ENCODE data around the gene PTGES3.
"Not testable (repeated sequence)": the region's sequence is repeated elsewhere in the genome, so short reads cannot be mapped to it uniquely, and the experiment has no call there.

The PTGES3 gene, protein sequence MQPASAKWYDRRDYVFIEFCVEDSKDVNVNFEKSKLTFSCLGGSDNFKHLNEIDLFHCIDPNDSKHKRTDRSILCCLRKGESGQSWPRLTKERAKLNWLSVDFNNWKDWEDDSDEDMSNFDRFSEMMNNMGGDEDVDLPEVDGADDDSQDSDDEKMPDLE

DNA sequence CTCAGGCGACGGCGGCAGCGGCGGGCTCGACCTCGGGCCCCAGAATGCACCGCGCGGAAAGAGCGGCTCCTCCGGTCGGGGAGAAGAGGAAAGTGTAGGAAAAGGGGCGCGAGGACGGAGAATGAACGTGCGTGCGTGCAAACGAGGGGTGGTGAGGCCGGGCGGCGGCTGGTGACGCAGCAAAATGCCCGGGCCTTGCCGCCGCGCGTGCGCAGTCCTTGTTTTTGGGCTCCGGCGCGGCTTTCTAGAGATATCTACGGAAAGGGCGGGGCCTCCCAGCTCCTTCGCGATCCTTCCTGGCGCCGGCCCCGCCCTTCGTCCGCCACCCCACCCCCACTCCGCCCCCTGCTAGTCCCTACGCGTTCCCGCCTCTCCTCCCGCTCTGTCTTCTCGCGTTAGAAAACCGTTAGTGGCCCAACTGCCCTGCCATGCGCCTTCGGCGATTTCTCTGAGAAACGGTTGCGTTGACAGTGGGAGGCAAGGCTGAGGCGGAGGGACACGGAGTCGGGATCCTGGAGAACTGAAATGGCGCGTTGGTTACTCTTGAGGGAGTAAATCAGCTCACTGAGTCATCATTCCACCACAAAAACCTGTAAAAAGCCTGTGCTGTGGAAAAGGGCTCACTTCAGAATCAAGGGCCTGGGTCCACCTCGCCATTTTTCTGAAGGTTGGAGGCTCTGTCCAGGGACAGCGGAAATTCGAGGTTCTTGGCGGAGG lies at the start of gene PTGES3:
Gene PTGES3 (minus strand): TSS at position 156 of the 717 bp plus-strand sequence. CDS start 285 bp downstream, outside the sequence.
- peak; percentile 98 for DNase-seq (ENCODE audit: low read depth)

DNA sequence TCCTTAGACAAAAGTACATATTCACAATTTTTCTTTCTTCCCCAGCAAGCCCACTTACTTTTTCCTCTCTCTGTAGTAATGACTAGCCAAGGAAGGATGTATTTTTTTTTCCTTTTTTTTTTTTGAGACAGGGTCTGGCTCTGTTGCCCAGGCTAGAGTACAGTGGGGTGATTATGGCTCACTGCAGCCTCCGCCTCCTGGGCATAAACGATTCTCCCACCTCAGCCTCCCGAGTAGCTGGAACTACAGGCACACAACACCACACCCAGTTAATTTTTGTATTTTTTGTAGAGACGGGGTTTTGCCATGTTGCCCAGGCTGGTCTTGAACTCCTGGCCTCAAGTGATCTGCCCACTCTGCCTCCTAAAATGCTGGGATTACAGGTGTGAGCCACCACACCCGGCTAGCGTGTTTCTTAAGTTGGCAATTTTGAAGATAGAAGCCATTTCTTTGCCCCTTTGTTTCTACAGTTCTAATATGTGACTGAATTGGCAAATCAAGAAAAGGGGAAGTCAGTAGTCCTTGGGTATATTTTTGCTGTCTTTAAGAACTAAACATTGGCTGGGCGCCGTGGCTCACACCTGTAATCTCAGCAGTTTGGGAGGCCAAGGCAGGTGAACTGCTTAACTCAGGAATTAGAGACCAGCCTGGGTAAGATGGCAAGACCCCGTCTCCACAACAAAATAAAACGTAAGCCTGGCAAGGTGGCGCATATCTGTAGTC lies 40.2 kb upstream of the PTGES3 start:
- no peak for DNase-seq (ENCODE audit: low read depth)

DNA sequence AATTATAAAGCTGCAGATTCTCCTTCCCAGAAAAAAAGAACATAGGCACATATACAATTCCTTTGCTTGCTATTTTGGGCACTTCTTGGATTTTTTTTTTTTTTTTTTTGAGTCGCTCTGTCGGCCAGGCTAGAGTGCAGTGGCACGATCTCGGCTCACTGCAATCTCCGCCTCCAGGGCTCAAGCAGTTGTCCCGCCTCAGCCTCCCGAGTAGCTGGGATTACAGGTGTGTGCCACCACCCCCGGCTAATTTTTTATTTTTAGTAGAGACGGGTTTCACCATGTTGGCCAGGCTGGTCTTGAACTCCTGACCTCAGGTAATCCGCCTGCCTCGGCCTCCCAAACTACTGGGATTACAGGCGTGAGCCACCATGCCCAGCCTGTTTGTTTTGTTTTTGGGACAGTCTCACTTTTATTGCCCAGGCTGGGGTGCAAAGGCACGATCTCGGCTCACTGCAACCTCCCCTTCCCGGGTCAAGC lies 38.2 kb upstream of the PTGES3 start:
- not testable (repeated sequence) for DNase-seq (ENCODE audit: low read depth)

DNA sequence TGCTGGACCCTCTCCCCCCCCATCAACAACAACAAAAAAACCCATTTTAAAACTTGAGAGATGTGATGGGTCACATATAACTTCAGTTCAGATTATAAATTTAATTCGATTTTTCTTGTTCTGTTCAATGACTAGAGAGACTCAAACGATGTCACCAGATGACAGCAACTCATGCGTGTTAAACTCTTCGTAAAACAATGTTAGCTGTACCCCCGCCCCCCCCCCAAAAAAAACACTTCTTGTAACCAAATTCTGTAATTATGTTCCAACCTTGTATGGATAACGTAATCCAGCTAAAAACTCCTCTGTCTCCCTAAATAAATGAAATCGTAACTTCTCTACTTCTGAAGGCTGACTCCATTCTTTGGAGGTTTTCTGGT lies 37.6 kb upstream of the PTGES3 start:
- no peak for DNase-seq (ENCODE audit: low read depth)

DNA sequence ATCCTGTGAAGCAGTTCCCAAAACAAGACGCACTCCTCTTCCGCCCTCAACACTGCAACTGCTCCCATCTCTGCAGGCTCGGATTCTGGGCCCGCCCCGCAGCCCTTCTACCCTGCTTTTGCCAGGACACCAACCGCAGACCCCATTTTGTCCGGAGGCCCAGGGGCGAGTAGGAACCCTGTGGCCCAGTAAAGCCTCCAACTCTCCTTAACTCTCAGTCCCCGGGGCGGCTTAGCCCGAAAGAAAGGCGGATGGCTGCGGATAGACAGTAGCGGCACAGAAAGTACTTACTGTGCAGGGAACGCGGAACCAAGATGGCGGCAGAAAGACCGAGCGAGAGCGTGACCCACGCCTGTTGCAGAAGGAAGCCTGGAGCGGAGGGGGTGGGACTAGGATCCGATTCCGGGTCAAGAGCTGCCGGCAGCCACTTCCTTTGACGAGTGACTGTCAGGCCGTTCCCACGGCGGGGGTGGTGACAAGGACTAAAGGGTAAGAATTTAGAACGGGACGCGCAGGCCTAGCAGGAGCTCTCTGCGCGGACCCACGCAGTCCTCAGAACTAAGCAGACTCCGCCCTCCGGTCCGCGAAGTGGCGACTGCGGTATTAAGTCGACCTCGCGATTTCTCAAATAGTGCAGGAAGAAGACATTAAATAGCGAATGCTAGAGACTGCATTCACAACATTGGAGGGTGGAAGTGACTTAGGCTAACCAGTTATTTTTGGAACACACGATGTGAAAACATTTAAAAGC lies 37.1 kb upstream of the PTGES3 start, which contains the start of gene NACA:
Gene NACA (minus strand): TSS at position 328 of the 751 bp plus-strand sequence. CDS start 778 bp downstream, outside the sequence.
- DNase-seq (ENCODE audit: low read depth) = peak; percentile 99

DNA sequence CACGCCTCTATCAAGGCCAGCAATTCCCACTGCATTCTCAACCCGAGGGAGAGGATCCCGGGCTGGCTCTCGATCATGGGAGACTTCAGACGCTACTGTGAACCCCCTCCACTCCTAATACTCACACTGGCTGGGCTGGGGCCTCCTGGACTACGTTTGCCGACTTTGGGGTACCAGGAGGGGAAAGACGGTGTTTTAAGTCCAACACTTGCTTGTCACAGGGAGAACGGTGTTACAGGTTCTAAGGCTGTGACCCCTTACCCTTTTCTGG lies 36.6 kb upstream of the PTGES3 start:
- DNase-seq (ENCODE audit: low read depth) = no peak

DNA sequence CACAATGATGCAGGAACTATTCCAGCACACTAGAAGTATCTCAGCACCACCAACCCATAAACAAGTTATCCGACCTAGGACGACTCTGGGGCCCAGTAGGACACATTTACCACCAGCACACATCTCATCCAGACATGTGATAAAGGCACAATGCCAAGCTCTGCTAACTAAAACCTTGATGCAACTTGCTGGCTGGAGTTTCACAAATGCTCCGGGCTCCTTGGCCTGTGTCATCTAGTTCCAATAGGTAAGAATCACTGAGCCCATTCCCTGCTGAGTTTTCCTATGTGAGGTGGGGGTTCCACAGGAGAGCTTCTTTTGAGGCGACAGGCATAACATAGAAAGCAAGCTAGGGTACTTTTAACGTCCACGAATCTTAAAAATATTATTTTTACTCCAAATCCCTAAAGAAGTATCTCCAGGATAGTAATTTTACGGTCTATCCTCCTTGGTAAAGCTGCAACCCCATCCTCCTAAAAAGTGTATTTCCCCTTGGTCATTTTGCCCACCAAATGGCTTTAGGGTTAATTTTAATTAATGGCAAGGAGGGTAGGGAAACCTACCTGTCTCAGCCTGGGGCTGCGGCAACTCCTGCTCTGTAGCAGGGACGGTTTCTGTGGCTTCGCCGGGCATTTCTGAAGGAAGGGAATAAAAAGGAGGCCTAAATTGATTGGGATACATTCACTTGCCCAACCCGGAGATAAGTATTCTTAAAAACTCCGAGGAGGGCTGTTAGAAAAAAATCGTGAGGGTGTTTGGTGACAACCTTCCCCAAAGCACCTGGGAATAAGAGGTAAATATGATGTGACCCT lies 36.0 kb upstream of the PTGES3 start:
- peak; percentile 90 for DNase-seq (ENCODE audit: low read depth)

DNA sequence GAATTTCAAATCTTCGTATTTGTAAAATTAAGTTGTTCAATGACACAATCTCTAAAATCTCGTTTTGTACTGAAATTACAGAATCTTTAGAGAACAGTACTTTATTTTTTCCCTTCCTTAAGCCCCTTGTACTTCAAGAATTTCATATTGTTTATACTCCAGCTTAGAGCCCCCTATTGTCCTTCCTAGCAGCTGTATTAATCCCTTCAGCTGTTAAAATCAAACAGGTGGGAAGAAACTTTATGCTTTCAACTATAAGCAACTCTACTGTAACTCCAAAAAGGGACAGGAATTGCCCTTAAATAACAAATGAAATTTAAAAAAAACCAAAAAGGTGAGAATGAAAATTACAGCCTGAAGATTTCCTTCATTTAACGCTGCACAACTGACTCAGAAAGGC lies 35.3 kb upstream of the PTGES3 start:
- no peak for DNase-seq (ENCODE audit: low read depth)

DNA sequence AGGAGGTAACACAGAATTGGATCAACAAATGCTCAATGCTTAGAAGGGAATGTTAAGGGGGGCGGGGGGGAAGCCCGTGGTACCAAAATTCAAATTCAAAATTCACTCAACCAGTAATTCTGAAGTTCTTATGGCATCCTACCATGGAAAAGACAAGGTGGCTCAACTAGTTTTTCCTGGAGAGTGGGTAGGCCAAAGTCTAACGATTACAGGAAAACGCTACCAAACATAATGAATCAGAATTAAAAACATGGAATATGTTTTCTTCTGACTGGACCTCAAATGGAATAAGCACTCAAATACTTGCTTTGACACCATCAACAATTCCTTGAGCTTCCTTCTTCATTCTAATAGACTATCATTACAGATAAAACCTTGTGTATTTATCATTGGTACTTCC lies 34.7 kb upstream of the PTGES3 start:
- no peak for DNase-seq (ENCODE audit: low read depth)

DNA sequence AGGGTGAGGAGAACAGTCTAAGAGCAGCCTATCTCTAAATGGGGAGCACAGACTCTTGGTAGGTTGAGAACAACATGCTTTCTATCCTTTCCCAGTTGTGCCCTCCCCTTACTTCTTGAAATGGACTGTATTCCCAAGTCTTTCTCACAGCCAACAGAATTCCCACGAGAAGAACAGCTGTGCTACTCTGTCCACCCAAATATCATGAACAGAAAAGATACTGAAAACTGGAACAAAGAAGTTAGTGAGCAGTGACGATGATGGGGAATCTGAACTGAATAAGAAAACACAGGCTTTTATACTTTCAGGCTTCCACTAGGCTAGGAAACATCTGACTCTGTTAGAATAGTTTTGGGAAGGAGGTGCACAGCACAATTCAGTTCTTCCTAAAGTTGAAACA lies 33.6 kb upstream of the PTGES3 start:
- DNase-seq (ENCODE audit: low read depth) = no peak

DNA sequence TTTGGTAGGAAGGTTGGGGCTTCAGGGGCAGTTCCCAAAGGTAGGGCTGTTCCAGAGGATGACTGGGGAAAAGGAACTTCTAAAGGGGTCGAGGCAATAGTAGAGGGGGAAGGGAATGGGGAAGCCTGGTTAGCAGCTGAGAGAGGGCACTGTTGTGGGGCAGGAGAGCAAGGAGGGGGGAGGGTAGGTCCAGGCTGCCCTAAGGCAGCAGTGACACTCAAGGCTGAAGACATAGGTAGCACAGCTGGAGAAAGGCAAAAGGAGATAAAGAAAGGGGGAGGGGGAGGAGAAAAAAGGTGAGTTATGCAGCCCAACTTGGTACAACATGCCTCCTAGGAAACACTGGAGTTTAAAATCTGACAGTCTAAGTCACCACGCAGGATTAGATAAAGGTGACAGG lies 33.1 kb upstream of the PTGES3 start:
- no peak for DNase-seq (ENCODE audit: low read depth)

DNA sequence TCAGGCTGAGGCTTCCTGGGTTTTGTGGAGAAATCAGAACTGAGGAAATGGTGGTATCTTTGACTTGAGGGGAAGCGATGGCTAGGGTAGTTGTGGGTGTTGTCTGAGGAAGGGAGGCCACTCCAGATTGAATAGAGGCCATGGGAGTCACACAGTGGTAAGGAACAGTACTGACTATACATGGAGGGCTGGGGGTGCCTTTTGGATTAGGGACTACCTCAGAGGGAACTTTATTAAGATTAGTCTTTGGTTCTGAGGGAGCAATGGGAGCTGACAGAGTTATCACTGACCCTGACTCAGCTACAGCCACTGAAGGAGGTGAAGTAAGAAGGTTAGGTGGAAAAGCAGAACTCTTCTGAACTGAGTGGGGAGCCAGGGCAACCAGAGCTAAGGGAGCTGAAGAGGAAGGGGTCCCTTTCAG lies 32.7 kb upstream of the PTGES3 start:
- DNase-seq (ENCODE audit: low read depth) = no peak

DNA sequence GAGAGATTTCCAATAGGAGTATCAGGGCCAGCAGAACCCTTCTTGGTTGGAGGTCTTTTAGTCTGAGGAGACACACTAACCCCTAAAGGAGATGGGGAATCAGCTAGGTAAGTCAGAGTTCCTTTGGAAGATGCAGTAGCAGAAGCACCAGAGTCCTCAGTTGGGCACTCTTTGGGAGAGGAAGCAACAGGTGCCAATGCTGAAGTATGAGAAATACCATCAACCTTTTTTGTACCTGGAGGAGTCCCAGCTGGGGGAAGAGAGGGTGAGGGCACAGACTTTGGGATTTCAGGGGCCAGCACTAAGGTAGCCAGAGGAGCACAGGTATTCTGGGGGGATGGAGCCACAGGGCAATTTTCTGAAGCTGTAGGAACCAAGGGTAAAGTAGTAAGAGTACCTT lies 31.0 kb upstream of the PTGES3 start:
- DNase-seq (ENCODE audit: low read depth) = no peak

DNA sequence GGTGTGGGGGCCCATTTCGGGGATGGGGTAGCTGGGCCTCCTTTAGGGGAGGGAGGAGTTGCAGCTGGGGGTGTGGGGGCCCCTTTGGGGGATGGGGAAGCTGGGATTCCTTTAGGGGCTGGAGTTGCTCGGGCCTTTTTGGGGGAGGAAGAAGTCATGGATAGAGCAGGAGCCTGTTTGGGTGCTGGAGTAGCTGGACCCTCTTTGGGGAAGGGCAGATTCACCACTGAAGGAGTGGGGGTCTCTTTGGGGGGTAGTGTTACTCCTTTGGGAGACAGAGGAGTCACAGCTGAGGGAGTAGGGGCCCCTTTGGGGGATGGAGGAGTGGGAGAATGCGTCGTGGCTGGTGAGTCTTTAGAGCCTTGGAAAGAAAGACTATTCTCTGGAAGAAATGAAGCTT lies 30.6 kb upstream of the PTGES3 start:
- no peak for DNase-seq (ENCODE audit: low read depth)

DNA sequence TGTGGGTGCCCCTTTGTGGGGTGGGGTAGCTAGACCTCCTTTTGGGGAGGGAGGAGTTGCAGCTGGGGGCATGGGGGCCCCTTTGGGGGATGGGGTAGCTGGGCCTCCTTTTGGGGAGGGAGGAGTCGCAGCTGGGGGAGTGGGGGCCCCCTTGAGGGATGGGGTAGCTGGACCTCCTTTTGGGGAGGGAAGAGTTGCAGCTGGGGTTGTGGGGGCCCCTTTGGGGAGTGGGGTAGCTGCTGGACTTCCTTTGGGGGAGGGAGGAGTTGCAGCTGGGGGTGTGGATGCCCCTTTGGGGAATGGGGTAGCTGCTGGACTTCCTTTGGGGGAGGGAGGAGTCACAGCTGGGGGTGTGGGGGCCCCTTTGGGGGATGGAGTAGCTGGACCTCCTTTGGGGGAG lies 30.1 kb upstream of the PTGES3 start:
- DNase-seq (ENCODE audit: low read depth) = no peak

DNA sequence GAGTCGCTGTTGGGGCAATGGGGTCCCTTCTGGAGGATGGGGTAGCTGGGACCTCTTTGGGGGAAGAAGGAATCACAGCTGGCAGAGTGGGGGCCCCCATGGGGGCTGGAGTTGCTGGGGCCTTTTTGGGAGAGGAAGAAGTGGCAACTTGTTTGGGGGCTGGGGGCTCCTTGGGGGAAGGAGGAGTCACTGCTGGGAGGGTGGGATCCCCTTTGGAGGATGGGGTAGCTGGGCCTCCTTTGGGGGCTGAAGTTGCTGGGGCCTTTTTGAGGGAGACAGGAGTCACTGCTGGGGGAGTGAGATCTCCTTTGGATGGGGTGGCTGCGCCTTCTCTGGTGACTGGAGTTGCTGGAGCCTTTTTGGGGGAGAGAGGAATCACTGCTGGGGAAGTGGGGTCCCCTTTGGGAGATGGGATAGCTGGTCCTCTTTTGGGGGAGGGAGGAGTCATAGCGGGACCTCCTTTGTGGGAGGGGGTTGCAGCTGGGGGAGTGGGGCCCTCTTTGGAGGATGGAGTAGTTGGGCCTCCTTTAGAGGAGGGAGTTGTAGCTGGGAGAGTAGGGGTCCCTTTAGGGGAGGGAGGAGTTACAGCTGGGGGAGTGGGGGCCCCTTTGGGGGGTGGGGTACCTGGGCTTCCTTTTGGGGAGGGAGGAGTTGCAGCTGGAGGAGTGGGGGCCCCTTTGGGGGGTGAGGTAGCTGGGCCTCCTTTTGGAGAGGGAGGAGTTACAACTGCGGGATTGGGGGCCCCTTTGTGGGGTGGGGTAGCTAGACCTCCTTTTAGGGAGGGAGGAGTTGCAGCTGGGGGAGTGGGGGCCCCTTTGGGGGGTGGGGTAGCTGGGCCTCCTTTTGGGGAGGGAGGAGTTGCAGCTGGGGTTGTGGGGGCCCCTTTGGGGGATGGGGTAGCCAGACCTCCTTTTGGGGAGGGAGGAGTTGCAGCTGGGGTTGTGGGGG lies 29.1 kb upstream of the PTGES3 start:
- no peak for DNase-seq (ENCODE audit: low read depth)

DNA sequence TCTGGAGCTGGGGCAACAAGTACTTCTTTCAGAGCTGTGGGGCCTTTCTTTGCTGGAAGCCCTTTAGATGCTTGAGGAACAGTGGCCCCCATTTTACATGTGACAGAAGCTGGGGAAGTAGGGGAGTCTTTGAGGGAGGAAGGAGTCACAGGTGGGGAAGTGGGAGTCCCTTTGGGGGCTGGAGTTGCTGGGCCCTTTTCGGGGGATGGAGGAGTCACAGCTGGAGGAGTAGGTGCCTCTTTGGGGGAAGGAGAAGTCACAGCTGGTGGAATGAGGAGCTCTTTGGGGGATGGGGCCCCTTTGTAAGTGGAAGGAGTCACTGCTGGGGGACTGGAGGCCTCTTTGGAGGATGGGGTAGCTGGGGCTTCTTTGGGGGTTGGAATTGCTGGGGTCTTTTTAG lies 28.4 kb upstream of the PTGES3 start:
- DNase-seq (ENCODE audit: low read depth) = no peak

DNA sequence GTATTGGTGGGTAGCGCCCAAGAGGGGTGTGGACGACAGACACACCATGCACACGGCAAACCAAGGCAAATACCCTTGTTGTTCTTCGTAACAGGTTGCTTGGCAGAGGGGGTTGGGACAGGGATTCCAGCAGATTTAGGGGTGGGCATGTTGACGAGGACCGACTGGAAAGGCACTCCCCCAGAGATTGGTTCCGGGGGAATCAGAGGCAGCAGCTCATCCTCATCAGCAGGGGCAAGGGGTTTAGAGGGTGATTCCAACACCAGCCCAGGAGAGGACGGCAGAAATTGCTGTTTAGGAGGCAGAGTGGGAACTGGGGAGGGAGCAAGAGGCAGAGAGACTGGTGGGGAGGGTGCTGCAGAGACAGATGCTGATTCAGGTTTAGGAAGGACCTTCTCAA lies 27.7 kb upstream of the PTGES3 start:
- no peak for DNase-seq (ENCODE audit: low read depth)

DNA sequence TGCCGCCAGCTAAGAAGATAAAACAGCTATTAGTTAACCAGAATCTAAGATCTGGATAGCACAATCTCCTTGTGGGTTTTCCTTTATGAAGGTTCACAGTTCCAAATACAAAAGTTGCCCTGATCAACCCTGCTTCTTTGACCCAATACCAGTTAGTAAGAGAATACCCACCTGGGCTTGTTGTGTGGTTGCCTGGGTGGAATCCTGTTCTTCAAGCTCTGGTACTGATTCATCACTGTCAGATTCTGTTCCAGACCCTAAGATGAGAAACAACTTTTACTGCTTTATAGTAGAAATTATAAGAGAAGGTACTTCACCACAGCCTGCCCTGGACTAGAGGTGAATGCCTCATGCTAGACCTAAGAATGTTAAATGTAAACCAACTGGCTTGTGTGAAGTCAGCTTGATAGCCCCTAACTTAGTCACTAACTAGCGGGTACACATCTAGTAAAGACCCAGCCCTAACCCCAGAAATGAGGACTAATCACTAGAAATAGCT lies 26.4 kb upstream of the PTGES3 start:
- no peak for DNase-seq (ENCODE audit: low read depth)

DNA sequence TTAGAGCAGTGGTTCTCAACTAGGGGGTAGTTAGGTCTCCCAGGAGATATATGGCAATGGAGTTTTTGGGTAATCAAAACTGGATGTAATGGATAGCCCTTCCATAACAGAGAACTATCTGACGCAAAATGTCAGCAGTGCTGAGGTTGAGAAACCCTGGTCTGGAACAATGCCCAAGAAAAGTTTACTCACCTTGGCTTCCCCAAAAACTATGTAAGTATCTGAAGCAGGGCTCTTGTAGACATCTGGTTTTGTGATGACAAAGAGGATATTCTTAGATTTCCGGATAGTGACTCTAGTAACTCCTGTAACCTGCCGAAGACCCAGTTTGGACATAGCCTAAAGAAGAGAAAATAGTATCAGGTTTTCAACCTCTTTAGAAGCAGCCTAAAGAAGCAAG lies 25.3 kb upstream of the PTGES3 start:
- peak; percentile 18 for DNase-seq (ENCODE audit: low read depth)
